ENCODE measurements around the gene ABTB2. TPM values are rescaled to one million over a fixed set of nuclear protein-coding genes. Genes with fewer than 3 reads are reported as not detected.

The ABTB2 gene
- total and polyA plus RNA-seq, 7 experiments from 2014 or later: 0.03 to 5.3 (median 0.26) TPM

DNA sequence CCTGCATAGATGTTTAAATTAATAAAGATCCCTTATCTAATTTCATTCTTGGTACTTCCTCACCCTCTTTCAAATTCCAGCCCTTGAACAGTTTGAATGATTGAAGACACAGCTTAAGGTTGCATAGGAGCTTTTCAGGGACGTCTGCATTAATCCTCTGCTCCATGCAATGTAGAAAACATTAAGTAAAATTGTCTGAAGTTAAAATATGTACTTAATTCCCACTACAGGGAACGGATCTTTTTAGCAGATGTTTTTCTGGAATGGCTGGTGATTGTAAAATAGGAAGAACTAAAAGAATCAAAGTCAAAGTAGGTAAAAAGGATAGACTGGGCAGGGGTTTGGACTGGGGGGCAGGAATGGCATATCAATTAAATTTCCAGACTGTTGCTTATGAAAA, 58.9 kb downstream of the ABTB2 start:
- Mint-ChIP-seq H3K4me3 (no peak overlapping the region), H3K27ac (no peak overlapping the region), H3K27me3 (peaks cover 0 to 7% (median 0%) of the 10 kb centered on the region in 5 donors), H3K4me1 (peaks cover 0 to 23% (median 0%) of the 10 kb centered on the region in 7 donors), H3K9me3 (no peaks in the 10 kb centered on the region), H3K36me3 (peaks cover 0 to 4% (median 0%) of the 10 kb centered on the region in 5 donors)
- intact Hi-C loops (cut with micrococcal nuclease): no loop called here
- no peaks in the 10 kb centered on the region for H3K9me3 ChIP-seq (ENCODE audit: control insufficient read depth in 2 of 3, low read length in 3 of 3)
- ATAC-seq (no peak), DNase-seq (no peak)
- no peak overlapping the region for H3K27ac ChIP-seq (ENCODE audit: low read depth, low read length)
- CTCF ChIA-PET: no interaction called here
- H3K36me3 ChIP-seq (ENCODE audit: control insufficient read depth in 2 of 3, insufficient read depth in 3 of 3, low read length in 3 of 3): no peaks in the 10 kb centered on the region
- no peaks in the 10 kb centered on the region for H3K27me3 ChIP-seq (ENCODE audit: control insufficient read depth in 2 of 2, insufficient read depth in 2 of 2, low read length in 2 of 2)
- POLR2A ChIA-PET: interaction anchor here (0.7 kb wide), 1 partner anchor 51 kb away, joined by 3 read pairs; no protein-coding TSS in a partner anchor
- H3K4me3 ChIP-seq (ENCODE audit: low read length): no peak overlapping the region
- no peaks in the 10 kb centered on the region for H3K4me1 ChIP-seq (ENCODE audit: control insufficient read depth in 2 of 2, insufficient read depth in 2 of 2, low read length in 2 of 2)

DNA sequence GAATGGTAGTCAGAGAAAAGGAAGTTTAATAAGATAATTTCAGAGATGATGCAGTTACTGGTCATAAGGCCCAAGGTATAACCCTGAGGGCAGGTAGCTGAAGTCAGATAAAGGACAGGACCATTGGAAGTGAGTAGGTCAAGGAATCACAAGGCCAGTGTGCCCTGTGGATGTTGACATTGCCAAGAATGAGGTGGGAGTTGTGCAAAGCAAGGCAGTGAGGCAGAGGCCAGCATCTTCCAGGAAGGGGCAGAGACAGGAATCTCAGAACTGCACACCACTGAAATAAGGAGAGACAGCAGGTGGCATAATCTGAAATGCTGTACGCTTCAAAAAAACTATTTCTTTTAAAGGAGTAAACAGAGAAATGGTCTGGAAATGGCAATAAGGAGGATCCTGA, 61.4 kb downstream of the ABTB2 start:
- H3K36me3 Mint-ChIP-seq: peaks cover 0 to 4% (median 0%) of the 10 kb centered on the region in 5 donors
- Histone ChIP-seq H3K4me3 (ENCODE audit: low read length) (no peak overlapping the region), H3K27ac (ENCODE audit: low read depth, low read length) (no peak overlapping the region), H3K4me1 (ENCODE audit: control insufficient read depth in 2 of 2, insufficient read depth in 2 of 2, low read length in 2 of 2) (no peaks in the 10 kb centered on the region), H3K9me3 (ENCODE audit: control insufficient read depth in 2 of 3, low read length in 3 of 3) (no peaks in the 10 kb centered on the region), H3K36me3 (ENCODE audit: control insufficient read depth in 2 of 3, insufficient read depth in 3 of 3, low read length in 3 of 3) (no peaks in the 10 kb centered on the region), H3K27me3 (ENCODE audit: control insufficient read depth in 2 of 2, insufficient read depth in 2 of 2, low read length in 2 of 2) (no peaks in the 10 kb centered on the region)
- intact Hi-C loops (cut with micrococcal nuclease): no loop called here
- DNase-seq: no peak
- ChIA-PET CTCF (no interaction called here), POLR2A (no interaction called here)
- H3K4me3 Mint-ChIP-seq: peak overlapping the region in 1 of 10 donors; percentile 1
- H3K4me1 Mint-ChIP-seq: peaks cover 0 to 7% (median 0%) of the 10 kb centered on the region in 7 donors
- no peak overlapping the region for H3K27ac Mint-ChIP-seq
- no peak for ATAC-seq
- H3K27me3 Mint-ChIP-seq: peaks cover 0 to 12% (median 0%) of the 10 kb centered on the region in 5 donors
- no peaks in the 10 kb centered on the region for H3K9me3 Mint-ChIP-seq

DNA sequence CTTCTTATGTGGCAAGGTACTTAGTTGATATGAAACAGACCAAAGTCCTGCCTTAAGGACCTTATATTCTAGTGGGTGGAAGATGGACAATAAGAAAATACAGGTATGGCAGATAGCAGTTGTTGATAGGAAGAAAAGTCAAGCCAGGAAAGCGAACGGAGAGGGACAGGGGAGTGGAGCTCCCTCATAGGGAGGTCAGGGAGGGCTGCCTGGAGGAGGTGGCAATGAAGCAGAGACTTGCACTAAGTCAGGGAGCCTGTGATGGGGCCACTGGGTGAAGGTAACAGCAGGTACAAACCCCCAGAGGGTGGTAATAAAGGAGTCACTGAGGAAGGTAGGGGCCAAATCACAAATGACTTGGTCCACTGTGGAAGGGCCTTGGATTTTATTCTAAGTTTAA, 65.3 kb downstream of the ABTB2 start:
- H3K4me1 ChIP-seq (ENCODE audit: control insufficient read depth in 2 of 2, insufficient read depth in 2 of 2, low read length in 2 of 2): no peaks in the 10 kb centered on the region

DNA sequence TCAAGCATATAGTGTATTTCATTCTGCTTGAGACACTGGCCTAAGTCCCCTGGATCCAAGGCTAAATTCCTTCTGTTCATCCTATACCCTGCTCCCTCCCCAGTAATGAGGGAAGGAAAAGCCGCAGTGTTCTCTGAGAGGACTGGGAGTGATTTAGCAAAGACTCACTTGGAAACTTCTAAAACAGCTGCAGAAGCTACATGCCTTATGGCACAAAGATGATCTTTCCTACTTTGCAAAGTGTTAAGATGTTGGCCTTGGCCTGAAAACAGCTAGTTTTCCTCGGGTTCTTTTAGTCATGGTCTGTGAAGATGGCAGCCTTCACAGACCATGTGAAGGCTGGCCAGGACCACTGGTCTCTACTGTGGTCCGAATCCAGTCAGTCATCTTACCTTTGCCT, 65.7 kb downstream of the ABTB2 start:
- intact Hi-C loops (cut with micrococcal nuclease): no loop called here
- peaks cover 0 to 17% (median 0%) of the 10 kb centered on the region in 5 donors for H3K27me3 Mint-ChIP-seq
- CTCF ChIA-PET: no interaction called here

More for the DNA sequence above, 65.3 kb downstream of the ABTB2 start:
- intact Hi-C loops (cut with micrococcal nuclease): no loop called here
- peaks cover 0 to 17% (median 0%) of the 10 kb centered on the region in 5 donors for H3K27me3 Mint-ChIP-seq
- ChIA-PET POLR2A (no interaction called here), CTCF (no interaction called here)
- Histone ChIP-seq H3K36me3 (ENCODE audit: control insufficient read depth in 2 of 3, insufficient read depth in 3 of 3, low read length in 3 of 3) (no peaks in the 10 kb centered on the region), H3K27ac (ENCODE audit: low read depth, low read length) (no peak overlapping the region), H3K4me3 (ENCODE audit: low read length) (no peak overlapping the region), H3K9me3 (ENCODE audit: control insufficient read depth in 2 of 3, low read length in 3 of 3) (no peaks in the 10 kb centered on the region), H3K27me3 (ENCODE audit: control insufficient read depth in 2 of 2, insufficient read depth in 2 of 2, low read length in 2 of 2) (no peaks in the 10 kb centered on the region)
- H3K9me3 Mint-ChIP-seq: no peaks in the 10 kb centered on the region
- no peak overlapping the region for H3K27ac Mint-ChIP-seq
- H3K36me3 Mint-ChIP-seq: peaks cover 0 to 4% (median 0%) of the 10 kb centered on the region in 5 donors
- H3K4me1 Mint-ChIP-seq: no peaks in the 10 kb centered on the region
- ATAC-seq (no peak), DNase-seq (no peak)
- no peak overlapping the region for H3K4me3 Mint-ChIP-seq

DNA sequence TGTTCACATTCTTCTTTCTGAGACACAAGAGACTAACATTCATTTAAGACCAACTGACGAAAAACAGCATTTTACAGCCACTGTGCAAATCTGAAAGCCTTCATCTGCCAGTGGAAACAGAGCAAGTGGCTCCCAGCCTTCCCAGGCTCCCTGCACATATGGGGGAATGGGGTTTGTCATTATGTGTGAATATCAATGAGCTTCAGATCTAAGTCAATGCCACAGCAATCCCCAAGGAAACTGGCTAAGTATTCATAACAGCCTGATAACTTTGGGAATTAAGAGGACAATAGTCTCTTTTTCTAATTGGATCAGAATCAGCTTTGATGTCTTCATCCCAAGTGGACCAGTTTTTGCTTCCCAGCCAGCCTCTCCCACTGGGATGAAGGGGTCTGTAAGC, 66.9 kb downstream of the ABTB2 start:
- POLR2A ChIA-PET: interaction anchor here (0.6 kb wide), 1 partner anchor 16 kb away, joined by 7 read pairs; no protein-coding TSS in a partner anchor
- Histone ChIP-seq H3K4me3 (ENCODE audit: low read length) (no peak overlapping the region), H3K4me1 (ENCODE audit: control insufficient read depth in 2 of 2, insufficient read depth in 2 of 2, low read length in 2 of 2) (no peaks in the 10 kb centered on the region), H3K9me3 (ENCODE audit: control insufficient read depth in 2 of 3, low read length in 3 of 3) (no peaks in the 10 kb centered on the region), H3K36me3 (ENCODE audit: control insufficient read depth in 2 of 3, insufficient read depth in 3 of 3, low read length in 3 of 3) (no peaks in the 10 kb centered on the region), H3K27me3 (ENCODE audit: control insufficient read depth in 2 of 2, insufficient read depth in 2 of 2, low read length in 2 of 2) (no peaks in the 10 kb centered on the region), H3K27ac (ENCODE audit: low read depth, low read length) (no peak overlapping the region)
- H3K4me1 Mint-ChIP-seq: no peaks in the 10 kb centered on the region
- peaks cover 0 to 4% (median 0%) of the 10 kb centered on the region in 5 donors for H3K36me3 Mint-ChIP-seq
- no peak for ATAC-seq
- intact Hi-C loops (cut with micrococcal nuclease): no loop called here
- H3K27me3 Mint-ChIP-seq: peaks cover 0 to 15% (median 0%) of the 10 kb centered on the region in 5 donors
- H3K9me3 Mint-ChIP-seq: no peaks in the 10 kb centered on the region
- H3K27ac Mint-ChIP-seq: no peak overlapping the region
- CTCF ChIA-PET: no interaction called here
- no peak overlapping the region for H3K4me3 Mint-ChIP-seq
- no peak for DNase-seq

More for the DNA sequence above, 65.7 kb downstream of the ABTB2 start:
- Histone ChIP-seq H3K27me3 (ENCODE audit: control insufficient read depth in 2 of 2, insufficient read depth in 2 of 2, low read length in 2 of 2) (no peaks in the 10 kb centered on the region), H3K9me3 (ENCODE audit: control insufficient read depth in 2 of 3, low read length in 3 of 3) (no peaks in the 10 kb centered on the region), H3K4me1 (ENCODE audit: control insufficient read depth in 2 of 2, insufficient read depth in 2 of 2, low read length in 2 of 2) (no peaks in the 10 kb centered on the region), H3K4me3 (ENCODE audit: low read length) (no peak overlapping the region), H3K27ac (ENCODE audit: low read depth, low read length) (no peak overlapping the region), H3K36me3 (ENCODE audit: control insufficient read depth in 2 of 3, insufficient read depth in 3 of 3, low read length in 3 of 3) (no peaks in the 10 kb centered on the region)
- Mint-ChIP-seq H3K36me3 (peaks cover 0 to 4% (median 0%) of the 10 kb centered on the region in 5 donors), H3K27ac (no peak overlapping the region), H3K4me3 (no peak overlapping the region), H3K9me3 (no peaks in the 10 kb centered on the region), H3K4me1 (no peaks in the 10 kb centered on the region)
- ATAC-seq (no peak), DNase-seq (no peak)
- POLR2A ChIA-PET: no interaction called here

DNA sequence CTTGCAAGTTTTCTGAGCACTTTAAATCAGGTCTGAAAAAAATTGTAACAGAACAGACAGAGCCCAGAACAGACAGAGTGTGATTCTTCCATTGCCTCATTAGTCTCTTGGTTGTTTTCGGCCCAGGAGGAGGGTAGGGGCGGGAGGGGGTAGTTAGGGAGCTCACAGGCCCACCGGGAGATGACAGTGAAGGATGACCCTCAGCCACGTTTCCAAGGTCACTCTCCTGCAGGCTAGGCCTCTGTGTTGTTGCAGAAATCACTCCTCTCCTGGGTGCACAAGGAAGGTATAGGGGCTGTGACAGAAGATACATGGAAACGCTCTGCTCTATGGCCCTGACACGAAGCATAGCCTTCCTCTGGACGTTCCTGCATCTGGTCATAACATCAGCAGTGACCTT, 69.3 kb downstream of the ABTB2 start:
- H3K27me3 Mint-ChIP-seq: peaks cover 0 to 11% (median 0%) of the 10 kb centered on the region in 5 donors
- DNase-seq: no peak
- H3K27me3 ChIP-seq (ENCODE audit: control insufficient read depth in 2 of 2, insufficient read depth in 2 of 2, low read length in 2 of 2): no peaks in the 10 kb centered on the region
- H3K4me1 ChIP-seq (ENCODE audit: control insufficient read depth in 2 of 2, insufficient read depth in 2 of 2, low read length in 2 of 2): no peaks in the 10 kb centered on the region
- no peak overlapping the region for H3K4me3 Mint-ChIP-seq
- no peak overlapping the region for H3K27ac ChIP-seq (ENCODE audit: low read depth, low read length)
- no peak overlapping the region for H3K27ac Mint-ChIP-seq
- H3K36me3 ChIP-seq (ENCODE audit: control insufficient read depth in 2 of 3, insufficient read depth in 3 of 3, low read length in 3 of 3): no peaks in the 10 kb centered on the region
- POLR2A ChIA-PET: no interaction called here
- H3K9me3 Mint-ChIP-seq: no peaks in the 10 kb centered on the region
- no peak for ATAC-seq
- no peaks in the 10 kb centered on the region for H3K4me1 Mint-ChIP-seq
- intact Hi-C loops (cut with micrococcal nuclease): no loop called here
- no peak overlapping the region for H3K4me3 ChIP-seq (ENCODE audit: low read length)
- H3K36me3 Mint-ChIP-seq: no peaks in the 10 kb centered on the region
- no peaks in the 10 kb centered on the region for H3K9me3 ChIP-seq (ENCODE audit: control insufficient read depth in 2 of 3, low read length in 3 of 3)
- CTCF ChIA-PET: no interaction called here

DNA sequence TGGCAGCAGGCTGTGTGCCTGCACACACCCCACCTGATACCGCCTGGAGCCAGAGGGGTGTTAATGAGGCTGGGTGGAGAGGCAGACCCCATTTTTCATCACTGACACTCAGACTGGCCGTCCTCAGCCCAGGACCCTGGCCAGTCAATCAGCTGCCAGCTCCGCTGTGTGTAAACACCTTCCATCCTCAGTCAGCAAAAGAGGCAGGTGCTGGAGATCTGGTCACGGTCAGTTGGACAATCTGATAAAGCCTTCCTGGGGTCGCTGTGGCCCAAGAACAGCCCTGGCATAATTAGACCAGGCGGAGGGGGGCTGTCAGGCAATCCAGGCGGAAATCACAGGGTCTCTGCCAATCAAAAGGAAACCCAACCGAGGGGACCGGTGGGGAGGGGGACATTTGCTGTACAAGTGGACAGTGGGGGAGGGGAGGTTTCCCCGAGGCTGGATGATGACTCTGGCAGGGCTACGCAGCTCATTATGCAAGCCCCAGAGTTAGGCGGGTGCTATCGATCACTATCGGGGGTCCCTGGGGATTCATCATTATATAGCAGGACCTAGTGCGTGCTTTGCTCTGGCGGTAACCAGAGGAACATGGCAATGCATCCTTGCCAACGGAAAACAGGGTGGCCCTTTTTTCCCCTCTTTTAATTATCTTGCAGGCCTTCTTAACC, 72.9 kb downstream of the ABTB2 start:
- H3K36me3 ChIP-seq (ENCODE audit: control insufficient read depth in 2 of 3, insufficient read depth in 3 of 3, low read length in 3 of 3): no peaks in the 10 kb centered on the region
- no peak overlapping the region for H3K4me3 Mint-ChIP-seq
- H3K4me1 ChIP-seq (ENCODE audit: control insufficient read depth in 2 of 2, insufficient read depth in 2 of 2, low read length in 2 of 2): no peaks in the 10 kb centered on the region
- H3K27me3 Mint-ChIP-seq: peaks cover 0 to 15% (median 0%) of the 10 kb centered on the region in 5 donors
- DNase-seq (no peak), ATAC-seq (no peak)
- no peak overlapping the region for H3K4me3 ChIP-seq (ENCODE audit: low read length)
- no peaks in the 10 kb centered on the region for H3K27me3 ChIP-seq (ENCODE audit: control insufficient read depth in 2 of 2, insufficient read depth in 2 of 2, low read length in 2 of 2)
- no peaks in the 10 kb centered on the region for H3K9me3 Mint-ChIP-seq
- intact Hi-C loops (cut with micrococcal nuclease): no loop called here
- no peaks in the 10 kb centered on the region for H3K4me1 Mint-ChIP-seq
- no peak overlapping the region for H3K27ac ChIP-seq (ENCODE audit: low read depth, low read length)
- ChIA-PET POLR2A (no interaction called here), CTCF (no interaction called here)
- H3K27ac Mint-ChIP-seq: no peak overlapping the region
- H3K9me3 ChIP-seq (ENCODE audit: control insufficient read depth in 2 of 3, low read length in 3 of 3): no peaks in the 10 kb centered on the region
- no peaks in the 10 kb centered on the region for H3K36me3 Mint-ChIP-seq
